Measurements from ENCODE around the gene SAMD4B.
"Not testable (repeated sequence)": the region's sequence is repeated elsewhere in the genome, so short reads cannot be mapped to it uniquely, and the experiment has no call there.

Gene SAMD4B

DNA sequence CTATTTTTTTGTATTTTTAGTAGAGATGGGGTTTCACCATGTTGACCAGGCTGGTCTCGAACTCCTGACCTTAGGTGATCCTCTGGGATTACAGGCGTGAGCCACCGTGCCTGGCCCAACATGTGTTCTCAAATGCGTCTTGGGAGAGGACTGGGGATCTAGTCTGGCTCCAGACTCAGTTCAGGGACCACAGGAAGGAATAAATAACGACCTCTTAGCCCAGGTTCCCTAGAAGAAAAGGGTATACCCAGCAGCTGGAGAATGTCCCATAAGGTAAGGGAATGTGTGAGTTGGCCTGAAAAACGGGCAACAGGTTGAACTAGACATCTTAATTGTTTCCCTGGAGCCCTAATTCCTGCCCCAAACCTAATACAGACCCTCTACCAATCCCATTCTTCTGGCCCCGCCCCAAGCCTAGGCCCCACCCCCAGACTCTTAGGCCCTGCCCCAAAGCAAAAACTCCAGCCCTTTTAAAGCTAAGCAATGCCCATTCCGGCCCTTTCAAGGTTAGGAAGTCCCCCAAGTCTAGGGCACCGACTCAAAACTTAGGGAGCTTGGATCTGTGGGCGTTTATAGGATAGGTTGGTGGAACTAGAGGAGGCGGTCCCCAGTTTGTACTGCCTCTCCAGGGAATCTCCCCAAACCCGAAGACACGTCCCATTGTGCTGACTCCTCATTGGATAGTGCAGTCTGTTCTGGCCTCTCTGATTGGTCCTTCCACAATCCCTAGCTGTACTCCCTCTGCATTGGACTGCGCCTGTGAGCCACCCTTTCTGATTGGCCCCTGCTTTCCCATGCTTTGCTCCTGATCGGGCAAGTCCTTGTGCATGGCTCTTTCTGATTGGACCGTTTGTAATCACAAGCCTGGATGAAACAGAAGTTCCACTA, 16.2 kb upstream of the SAMD4B start:
- no peak overlapping the region for H3K4me3 ChIP-seq (ENCODE audit: control insufficient read depth, low read depth, low read length)
- TF ChIP-seq CTCF (conservative IDR thresholded peaks at IDR 0.05; ENCODE audit: control insufficient read depth, insufficient read depth, low read depth, low read length) = no peak
- DNase-seq (ENCODE audit: low read depth) = peak; percentile 41

GRCh38 chr19:39327363-39328045, 14.7 kb upstream of the SAMD4B start:
- TF ChIP-seq CTCF (conservative IDR thresholded peaks at IDR 0.05; ENCODE audit: control insufficient read depth, insufficient read depth, low read depth, low read length) = no peak
- no peak for DNase-seq (ENCODE audit: low read depth)
- no peak overlapping the region for H3K4me3 ChIP-seq (ENCODE audit: control insufficient read depth, low read depth, low read length)

- H3K4me3 ChIP-seq (ENCODE audit: control insufficient read depth, low read depth, low read length) = no peak overlapping the region
- peak; percentile 58 for DNase-seq (ENCODE audit: low read depth)
- peak; percentile 94 for TF ChIP-seq CTCF (conservative IDR thresholded peaks at IDR 0.05; ENCODE audit: control insufficient read depth, insufficient read depth, low read depth, low read length)
Measured at GRCh38 chr19:39328046-39328705, 14.0 kb upstream of the SAMD4B start.

- no peak overlapping the region for H3K4me3 ChIP-seq (ENCODE audit: control insufficient read depth, low read depth, low read length)
- TF ChIP-seq CTCF (conservative IDR thresholded peaks at IDR 0.05; ENCODE audit: control insufficient read depth, insufficient read depth, low read depth, low read length) = no peak
- no peak for DNase-seq (ENCODE audit: low read depth)
Measured at GRCh38 chr19:39329948-39330347, 12.3 kb upstream of the SAMD4B start.

- no peak for DNase-seq (ENCODE audit: low read depth)
- no peak for TF ChIP-seq CTCF (conservative IDR thresholded peaks at IDR 0.05; ENCODE audit: control insufficient read depth, insufficient read depth, low read depth, low read length)
- H3K4me3 ChIP-seq (ENCODE audit: control insufficient read depth, low read depth, low read length) = no peak overlapping the region
Measured at GRCh38 chr19:39332293-39332692, 9.9 kb upstream of the SAMD4B start.

- H3K4me3 ChIP-seq (ENCODE audit: control insufficient read depth, low read depth, low read length); DNase-seq (ENCODE audit: low read depth): not testable (repeated sequence)
Measured at GRCh38 chr19:39332738-39333137, 9.5 kb upstream of the SAMD4B start.

- no peak for DNase-seq (ENCODE audit: low read depth)
- no peak overlapping the region for H3K4me3 ChIP-seq (ENCODE audit: control insufficient read depth, low read depth, low read length)
- no peak for TF ChIP-seq CTCF (conservative IDR thresholded peaks at IDR 0.05; ENCODE audit: control insufficient read depth, insufficient read depth, low read depth, low read length)
Measured at GRCh38 chr19:39333507-39333906, 8.7 kb upstream of the SAMD4B start.
